Suppressor macrophage treated with lipopolysaccharide for 4 hours (primary cell): ENCODE data around the gene ITGA1.
A peak's percentile ranks its signal among the peaks of the same experiment; 100 is the strongest.
"Not testable (repeated sequence)": the region's sequence is repeated elsewhere in the genome, so short reads cannot be mapped to it uniquely, and the experiment has no call there.

Experiments
- DNase-seq: peaks from one replicate; pipeline ENCODE4 v3.0.0-alpha.2; 2020

The ITGA1 gene

GRCh38 chr5:52837591-52838001, 49.9 kb downstream of the ITGA1 start:
- DNase-seq = no peak

- DNase-seq = no peak
Measured at GRCh38 chr5:52838326-52839015, 50.8 kb downstream of the ITGA1 start.

- DNase-seq = no peak
Measured at GRCh38 chr5:52839285-52839684, 51.6 kb downstream of the ITGA1 start.

GRCh38 chr5:52840277-52841050, 52.7 kb downstream of the ITGA1 start:
- DNase-seq = no peak

- no peak for DNase-seq
Measured at GRCh38 chr5:52841114-52841513, 53.4 kb downstream of the ITGA1 start.

GRCh38 chr5:52842111-52842510, 54.4 kb downstream of the ITGA1 start:
- no peak for DNase-seq

GRCh38 chr5:52844885-52845284, 57.2 kb downstream of the ITGA1 start:
- DNase-seq = no peak

- no peak for DNase-seq
Measured at GRCh38 chr5:52846182-52846842, 58.6 kb downstream of the ITGA1 start.

- not testable (repeated sequence) for DNase-seq
Measured at GRCh38 chr5:52848688-52849087, 61.0 kb downstream of the ITGA1 start.

- no peak for DNase-seq
Measured at GRCh38 chr5:52849544-52849943, 61.8 kb downstream of the ITGA1 start.

- no peak for DNase-seq
Measured at GRCh38 chr5:52853650-52854049, 65.9 kb downstream of the ITGA1 start.

GRCh38 chr5:52854301-52854700, 66.6 kb downstream of the ITGA1 start:
- DNase-seq = no peak

GRCh38 chr5:52854949-52855348, 67.2 kb downstream of the ITGA1 start:
- no peak for DNase-seq

- peak; percentile 35 for DNase-seq
Measured at GRCh38 chr5:52856564-52856963, 68.8 kb downstream of the ITGA1 start.

GRCh38 chr5:52859628-52860027, 71.9 kb downstream of the ITGA1 start:
- DNase-seq = no peak

GRCh38 chr5:52861368-52861767, 73.7 kb downstream of the ITGA1 start:
- no peak for DNase-seq

- DNase-seq = peak; percentile 3
Measured at GRCh38 chr5:52863715-52864290, 76.1 kb downstream of the ITGA1 start.

- peak; percentile 1 for DNase-seq
Measured at GRCh38 chr5:52864371-52864770, 76.7 kb downstream of the ITGA1 start.

- DNase-seq = no peak
Measured at GRCh38 chr5:52864884-52865283, 77.2 kb downstream of the ITGA1 start.

GRCh38 chr5:52865991-52866390, 78.3 kb downstream of the ITGA1 start:
- not testable (repeated sequence) for DNase-seq

- DNase-seq = no peak
Measured at GRCh38 chr5:52867809-52868208, 80.1 kb downstream of the ITGA1 start.

GRCh38 chr5:52868417-52868816, 80.7 kb downstream of the ITGA1 start:
- no peak for DNase-seq

- DNase-seq = no peak
Measured at GRCh38 chr5:52869391-52869790, 81.7 kb downstream of the ITGA1 start.

GRCh38 chr5:52870448-52870847, 82.7 kb downstream of the ITGA1 start:
- no peak for DNase-seq
